ENCODE data around the gene CCSER1.

DNA sequence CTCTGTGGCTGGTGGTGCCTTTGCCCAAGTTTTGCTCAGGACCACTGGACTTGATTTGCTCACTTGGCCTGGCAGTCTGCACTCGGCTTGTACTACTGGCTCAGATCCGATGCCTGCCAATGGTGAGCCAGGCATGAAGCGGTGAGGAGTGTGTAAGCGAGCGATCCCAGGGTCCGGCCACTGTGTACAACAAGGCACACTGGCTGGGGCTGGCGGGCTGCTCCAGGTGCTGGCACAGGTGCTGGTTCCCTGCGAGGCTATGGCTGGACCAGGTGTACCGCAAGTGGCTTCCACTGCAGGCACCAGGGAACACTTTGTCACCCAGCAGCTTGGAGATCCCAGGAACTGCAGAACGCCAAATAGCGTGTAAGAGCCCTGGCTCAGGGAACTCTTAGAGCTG lies 329.7 kb downstream of the CCSER1 start:
- TF ChIP-seq CTCF (IDR thresholded peaks at IDR 0.05; ENCODE audit: low read length) (no peak), EZH2 (IDR thresholded peaks at IDR 0.05; ENCODE audit: borderline replicate concordance, low read length) (no peak)

Data from OCI-LY1 (cell line).